Testis (tissue), 2 donors: Measurements from ENCODE around the gene ST6GAL2.

Experiments used
- CTCF ChIP-seq, 3 experiments: fragments of 450-650 bp in 2 of 3; fragments of 200-600 bp in 1 of 3; sonication (generic) in 1 of 3; IDR thresholded peaks; one replicate each; pipeline ENCODE4 v1.5.1; 2016 to 2019; ENCODE audit warnings: antibody characterized with exemption in 3 of 3, mild to moderate bottlenecking in 2 of 3, moderate library complexity in 1 of 3
- POLR2A ChIP-seq: fragments of 450-650 bp; IDR thresholded peaks from one replicate; pipeline ENCODE4 v1.6.1; 2017; ENCODE audit warnings: antibody characterized with exemption, mild to moderate bottlenecking, moderate library complexity

- TF ChIP-seq CTCF (IDR thresholded peaks at IDR 0.05): no peak
- no peak for TF ChIP-seq POLR2A
Measured at GRCh38 chr2:106892048-106892447, 6.1 kb upstream of the ST6GAL2 start.
